Measurements from ENCODE around the gene COL28A1. TPM values are rescaled to one million over a fixed set of nuclear protein-coding genes. Genes with fewer than 3 reads are reported as not detected.

Gene COL28A1
- total and polyA plus RNA-seq, 8 donors = 0.58 to 39.7 (median 4.5) TPM

- no peaks in the 10 kb centered on the region for H3K9me3 ChIP-seq
- H3K27ac ChIP-seq = no peak overlapping the region
- no peaks in the 10 kb centered on the region for H3K36me3 ChIP-seq
- WGBS, 5 donors = 91 to 94% (median 91%) methylated on average over 3 of the region's 3 CpGs
- intact Hi-C loops (cut with DNase I; ENCODE audit: low total_unique reads) = no loop called here
- DNase-seq = no peak
- H3K27me3 ChIP-seq = no peaks in the 10 kb centered on the region
- H3K4me1 ChIP-seq = no peaks in the 10 kb centered on the region
- no peak for TF ChIP-seq CTCF (IDR thresholded peaks at IDR 0.05)
- no peak for TF ChIP-seq EP300 (IDR thresholded peaks at IDR 0.05)
- TF ChIP-seq POLR2A (IDR thresholded peaks at IDR 0.05) = no peak
- TF ChIP-seq POLR2AphosphoS5 (IDR thresholded peaks at IDR 0.05) = no peak
- H3K4me3 ChIP-seq = no peak overlapping the region
Observed at GRCh38 chr7:7344583-7344982, 191.1 kb downstream of the COL28A1 start.

- H3K27me3 ChIP-seq = no peaks in the 10 kb centered on the region
- H3K4me1 ChIP-seq = no peaks in the 10 kb centered on the region
- no peak overlapping the region for H3K4me3 ChIP-seq
- no peak for DNase-seq
- intact Hi-C loops (cut with DNase I; ENCODE audit: low total_unique reads) = no loop called here
- no peak overlapping the region for H3K27ac ChIP-seq
- no peak for TF ChIP-seq CTCF (IDR thresholded peaks at IDR 0.05)
- no peak for TF ChIP-seq EP300 (IDR thresholded peaks at IDR 0.05)
- no peak for TF ChIP-seq POLR2A (IDR thresholded peaks at IDR 0.05)
- no peak for TF ChIP-seq POLR2AphosphoS5 (IDR thresholded peaks at IDR 0.05)
- H3K9me3 ChIP-seq = no peaks in the 10 kb centered on the region
- H3K36me3 ChIP-seq = no peaks in the 10 kb centered on the region
- 59 to 78% (median 64%) methylated on average over 3 of the region's 3 CpGs for WGBS, 5 donors
Observed at GRCh38 chr7:7335909-7336308, 199.8 kb downstream of the COL28A1 start.

DNA sequence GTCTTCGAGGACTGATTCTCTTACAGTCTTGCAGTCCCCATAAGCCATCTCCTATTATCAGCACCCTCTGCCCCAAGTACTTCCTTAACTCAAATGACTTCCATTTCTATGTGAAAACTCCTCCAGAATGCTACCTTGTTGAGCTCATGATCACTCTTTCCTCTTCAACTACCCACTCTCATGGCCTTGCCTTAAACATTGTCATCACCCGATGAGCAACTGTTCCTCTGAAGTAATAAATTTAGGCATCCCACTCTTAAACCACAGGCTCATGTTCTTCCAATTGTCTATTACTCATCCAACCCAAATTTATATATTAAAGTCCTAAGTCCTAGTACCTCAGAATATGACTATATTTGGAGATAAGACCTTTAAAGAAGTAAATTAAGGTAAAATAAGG, 200.5 kb downstream of the COL28A1 start:
- Histone ChIP-seq H3K4me3 (no peak overlapping the region), H3K27me3 (no peaks in the 10 kb centered on the region), H3K4me1 (no peaks in the 10 kb centered on the region), H3K27ac (no peak overlapping the region), H3K9me3 (no peaks in the 10 kb centered on the region), H3K36me3 (no peaks in the 10 kb centered on the region)
- no peak for TF ChIP-seq CTCF (IDR thresholded peaks at IDR 0.05)
- no peak for TF ChIP-seq EP300 (IDR thresholded peaks at IDR 0.05)
- TF ChIP-seq POLR2A (IDR thresholded peaks at IDR 0.05) = no peak
- no peak for TF ChIP-seq POLR2AphosphoS5 (IDR thresholded peaks at IDR 0.05)
- DNase-seq = no peak
- WGBS, 5 donors = 90 to 97% (median 95%) methylated on average over 2 of the region's 2 CpGs
- intact Hi-C loops (cut with DNase I; ENCODE audit: low total_unique reads) = no loop called here

- Histone ChIP-seq H3K36me3 (no peaks in the 10 kb centered on the region), H3K27me3 (no peaks in the 10 kb centered on the region), H3K4me1 (no peaks in the 10 kb centered on the region), H3K27ac (no peak overlapping the region), H3K9me3 (no peaks in the 10 kb centered on the region), H3K4me3 (no peak overlapping the region)
- DNase-seq = no peak
- WGBS, 5 donors = 78 to 94% (median 89%) methylated on average over 3 of the region's 3 CpGs
- intact Hi-C loops (cut with DNase I; ENCODE audit: low total_unique reads) = no loop called here
- no peak for TF ChIP-seq POLR2AphosphoS5 (IDR thresholded peaks at IDR 0.05)
- no peak for TF ChIP-seq EP300 (IDR thresholded peaks at IDR 0.05)
- TF ChIP-seq CTCF (IDR thresholded peaks at IDR 0.05) = no peak
- TF ChIP-seq POLR2A (IDR thresholded peaks at IDR 0.05) = no peak
Observed at GRCh38 chr7:7333610-7334009, 202.1 kb downstream of the COL28A1 start.
